Colonic mucosa (tissue), 4 donors: Measurements from ENCODE around the gene CCM2. TPM values are rescaled to one million over a fixed set of nuclear protein-coding genes. Genes with fewer than 3 reads are reported as not detected.

Source experiments
- DNase-seq: peaks from one replicate; pipeline ENCODE4 v3.0.0-alpha.2; 2020
- H3K27ac ChIP-seq: fragments of 200-600 bp; one replicate; pipeline ENCODE4 v1.8.0; 2021
- H3K27me3 ChIP-seq: fragments of 200-600 bp; one replicate; pipeline ENCODE4 v1.8.0; 2021
- H3K36me3 ChIP-seq: fragments of 200-600 bp; one replicate; pipeline ENCODE4 v1.8.0; 2021
- H3K4me1 ChIP-seq: fragments of 200-600 bp; one replicate; pipeline ENCODE4 v1.8.0; 2021; ENCODE audit warnings: mild to moderate bottlenecking
- H3K4me3 ChIP-seq: fragments of 200-600 bp; one replicate; pipeline ENCODE4 v1.8.0; 2021
- H3K9ac ChIP-seq, 2 donors: one replicate each; pipeline ENCODE4 v1.7.0; 2013; ENCODE audit warnings: control low read depth in 2 of 2, low read depth in 2 of 2, low read length in 2 of 2
- H3K9me3 ChIP-seq: fragments of 200-600 bp; one replicate; pipeline ENCODE4 v1.8.0; 2021
- CTCF ChIP-seq: fragments of 200-600 bp; IDR thresholded peaks from one replicate; pipeline ENCODE4 v1.8.0; 2022; ENCODE audit warnings: antibody characterized with exemption, mild to moderate bottlenecking
- intact Hi-C: fragments of 100-400 bp; cut with DNase I; formaldehyde crosslinking; loops from one replicate; pipeline ENCODE4 v1.14.1; 2022
- total RNA-seq, 2 donors: library from RNA; stranded (reverse); fragmentation: NEBNext Ultra II Directional in 1 of 2; extraction: Animal tissue kit (Norgen Biotek cat#: 25700) in 1 of 2; gene quantifications; one replicate each; pipeline ENCODE4 v1.2.1, GENCODE V29; 2021
- donor health status: healthy.
- donor health status: DM: no; HTN: no; CAD: no.
- donor health status: DM: no; HTN: no; CAD: no.

Gene CCM2
- total RNA-seq, 2 donors from 2014 or later = 34.8 to 38.0 TPM

- DNase-seq = no peak
- no peaks in the 10 kb centered on the region for H3K4me1 ChIP-seq
- no peak overlapping the region for H3K4me3 ChIP-seq
- H3K27me3 ChIP-seq = no peaks in the 10 kb centered on the region
- peaks cover 13% of the 10 kb centered on the region for H3K36me3 ChIP-seq
- no peak overlapping the region for H3K9ac ChIP-seq
- no peak overlapping the region for H3K27ac ChIP-seq
- intact Hi-C loops = no loop called here
- no peak for TF ChIP-seq CTCF
- no peaks in the 10 kb centered on the region for H3K9me3 ChIP-seq
Measured at GRCh38 chr7:45073786-45074527, 74.0 kb downstream of the CCM2 start.

- H3K36me3 ChIP-seq = peaks cover 13% of the 10 kb centered on the region
- intact Hi-C loops = no loop called here
Measured at GRCh38 chr7:45074528-45075354, 74.7 kb downstream of the CCM2 start.

GRCh38 chr7:45075355-45075644 lies 75.3 kb downstream of the CCM2 start:
- Histone ChIP-seq H3K36me3 (peaks cover 13% of the 10 kb centered on the region), H3K27ac (no peak overlapping the region), H3K4me1 (no peaks in the 10 kb centered on the region), H3K9me3 (no peaks in the 10 kb centered on the region), H3K9ac (no peak overlapping the region), H3K27me3 (no peaks in the 10 kb centered on the region), H3K4me3 (no peak overlapping the region)
- DNase-seq = no peak
- no peak for TF ChIP-seq CTCF
- intact Hi-C loops = no loop called here

More at GRCh38 chr7:45074528-45075354, 74.7 kb downstream of the CCM2 start:
- TF ChIP-seq CTCF = no peak
- Histone ChIP-seq H3K27me3 (no peaks in the 10 kb centered on the region), H3K4me3 (no peak overlapping the region), H3K4me1 (no peaks in the 10 kb centered on the region), H3K9ac (no peak overlapping the region), H3K9me3 (no peaks in the 10 kb centered on the region), H3K27ac (no peak overlapping the region)
- DNase-seq = no peak

GRCh38 chr7:45075871-45076796 lies 76.1 kb downstream of the CCM2 start:
- H3K4me3 ChIP-seq = no peak overlapping the region
- no peak overlapping the region for H3K9ac ChIP-seq
- no peaks in the 10 kb centered on the region for H3K27me3 ChIP-seq
- no peaks in the 10 kb centered on the region for H3K9me3 ChIP-seq
- TF ChIP-seq CTCF = no peak
- no peak overlapping the region for H3K27ac ChIP-seq
- no peak for DNase-seq
- intact Hi-C loops = no loop called here
- no peaks in the 10 kb centered on the region for H3K4me1 ChIP-seq
- peaks cover 13% of the 10 kb centered on the region for H3K36me3 ChIP-seq

GRCh38 chr7:45076946-45077345 lies 76.9 kb downstream of the CCM2 start:
- H3K9me3 ChIP-seq = no peaks in the 10 kb centered on the region
- no peak overlapping the region for H3K9ac ChIP-seq
- intact Hi-C loops = no loop called here
- H3K27ac ChIP-seq = no peak overlapping the region
- H3K4me3 ChIP-seq = no peak overlapping the region
- no peak for DNase-seq
- TF ChIP-seq CTCF = no peak
- no peaks in the 10 kb centered on the region for H3K27me3 ChIP-seq
- H3K4me1 ChIP-seq = no peaks in the 10 kb centered on the region
- peaks cover 13% of the 10 kb centered on the region for H3K36me3 ChIP-seq
